Activated naive CD4-positive, alpha-beta T cell treated with anti-CD3 and anti-CD28 coated beads, Interleukin-2, amount 50 U/mL, for 24 hours (primary cell): ENCODE results near the gene KNG1.

ENCODE experiments used
- H3K27ac Mint-ChIP-seq: one replicate; pipeline ENCODE4 v1.8.0; 2021; ENCODE audit warnings: mild to moderate bottlenecking, mixed read lengths
- H3K27me3 Mint-ChIP-seq: one replicate; pipeline ENCODE4 v1.8.0; 2021; ENCODE audit warnings: mixed read lengths
- H3K36me3 Mint-ChIP-seq: one replicate; pipeline ENCODE4 v1.8.0; 2021; ENCODE audit warnings: mixed read lengths
- H3K4me1 Mint-ChIP-seq: one replicate; pipeline ENCODE4 v1.8.0; 2021; ENCODE audit warnings: mixed read lengths
- H3K4me3 Mint-ChIP-seq: one replicate; pipeline ENCODE4 v1.8.0; 2021; ENCODE audit warnings: mild to moderate bottlenecking, mixed read lengths
- H3K9me3 Mint-ChIP-seq: one replicate; pipeline ENCODE4 v1.8.0; 2021; ENCODE audit warnings: mixed read lengths

The KNG1 gene

DNA sequence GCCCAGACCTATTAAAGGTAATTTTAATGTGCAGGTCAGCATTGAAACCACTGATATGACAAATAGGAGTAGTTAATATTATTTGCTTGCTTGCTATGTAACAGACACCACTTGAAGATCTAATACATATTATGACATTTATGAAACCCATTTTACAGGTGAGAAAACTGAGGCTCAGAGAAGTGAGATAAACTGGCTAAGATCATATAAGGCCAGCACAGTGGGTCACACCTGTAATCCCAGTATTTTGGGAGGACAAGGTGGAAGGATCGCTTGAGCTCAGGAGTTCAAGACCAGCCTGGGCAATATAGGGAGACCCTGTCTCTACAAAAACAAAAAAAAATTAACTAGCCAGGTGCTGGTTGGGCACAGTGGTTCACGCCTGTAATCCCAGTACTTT, 33.2 kb downstream of the KNG1 start:
- Mint-ChIP-seq H3K27me3 (no peaks in the 10 kb centered on the region), H3K27ac (no peak overlapping the region), H3K9me3 (no peaks in the 10 kb centered on the region), H3K36me3 (no peaks in the 10 kb centered on the region), H3K4me3 (no peak overlapping the region), H3K4me1 (peaks cover 12% of the 10 kb centered on the region)

DNA sequence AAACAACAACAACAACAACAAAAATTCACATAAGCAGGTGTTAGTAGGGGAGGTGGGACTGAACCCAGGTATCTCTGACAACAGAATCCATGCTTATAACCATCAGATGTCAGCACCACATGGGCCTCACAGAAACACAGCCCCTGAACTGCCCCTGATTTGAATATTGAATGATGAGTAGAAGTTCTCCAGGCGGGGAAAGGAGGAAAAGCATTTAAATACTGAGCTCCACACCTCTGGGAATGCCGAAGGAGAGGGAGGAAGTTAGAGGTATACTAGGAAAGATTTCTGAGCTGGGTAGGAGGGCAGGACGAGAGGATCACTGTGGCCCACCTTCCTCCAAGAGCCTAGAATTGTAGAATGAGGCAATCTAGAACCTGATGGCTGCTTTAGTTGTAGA, 34.3 kb downstream of the KNG1 start:
- Mint-ChIP-seq H3K4me3 (no peak overlapping the region), H3K27me3 (no peaks in the 10 kb centered on the region), H3K9me3 (no peaks in the 10 kb centered on the region), H3K36me3 (no peaks in the 10 kb centered on the region), H3K27ac (no peak overlapping the region), H3K4me1 (peaks cover 8% of the 10 kb centered on the region)

GRCh38 chr3:186754006-186754405, 36.8 kb downstream of the KNG1 start:
- Mint-ChIP-seq H3K27me3 (no peaks in the 10 kb centered on the region), H3K9me3 (no peaks in the 10 kb centered on the region), H3K4me1 (peaks cover 8% of the 10 kb centered on the region), H3K4me3 (no peak overlapping the region), H3K36me3 (no peaks in the 10 kb centered on the region), H3K27ac (no peak overlapping the region)

GRCh38 chr3:186754871-186755270, 37.7 kb downstream of the KNG1 start:
- Mint-ChIP-seq H3K9me3 (no peaks in the 10 kb centered on the region), H3K27ac (no peak overlapping the region), H3K4me3 (peak overlapping the region; percentile 11), H3K4me1 (peaks cover 8% of the 10 kb centered on the region), H3K36me3 (no peaks in the 10 kb centered on the region), H3K27me3 (no peaks in the 10 kb centered on the region)

- H3K4me3 Mint-ChIP-seq, result no peak overlapping the region
- H3K9me3 Mint-ChIP-seq, result no peaks in the 10 kb centered on the region
- no peaks in the 10 kb centered on the region for H3K27me3 Mint-ChIP-seq
- H3K4me1 Mint-ChIP-seq, result peaks cover 8% of the 10 kb centered on the region
- no peak overlapping the region for H3K27ac Mint-ChIP-seq
- H3K36me3 Mint-ChIP-seq, result no peaks in the 10 kb centered on the region
Measured at GRCh38 chr3:186757214-186757613, 40.1 kb downstream of the KNG1 start.

GRCh38 chr3:186757686-186758220, 40.6 kb downstream of the KNG1 start:
- Mint-ChIP-seq H3K27me3 (no peaks in the 10 kb centered on the region), H3K4me1 (peaks cover 8% of the 10 kb centered on the region), H3K4me3 (no peak overlapping the region), H3K27ac (no peak overlapping the region), H3K36me3 (no peaks in the 10 kb centered on the region), H3K9me3 (no peaks in the 10 kb centered on the region)

GRCh38 chr3:186759231-186759930, 42.2 kb downstream of the KNG1 start:
- Mint-ChIP-seq H3K4me3 (no peak overlapping the region), H3K27ac (peak overlapping the region; percentile 51), H3K27me3 (no peaks in the 10 kb centered on the region)

GRCh38 chr3:186760141-186760833, 43.1 kb downstream of the KNG1 start:
- Mint-ChIP-seq H3K4me3 (no peak overlapping the region), H3K27me3 (no peaks in the 10 kb centered on the region), H3K4me1 (no peaks in the 10 kb centered on the region), H3K9me3 (no peaks in the 10 kb centered on the region), H3K36me3 (no peaks in the 10 kb centered on the region), H3K27ac (no peak overlapping the region)

More at GRCh38 chr3:186759231-186759930, 42.2 kb downstream of the KNG1 start:
- H3K9me3 Mint-ChIP-seq, result no peaks in the 10 kb centered on the region
- no peaks in the 10 kb centered on the region for H3K36me3 Mint-ChIP-seq
- H3K4me1 Mint-ChIP-seq, result no peaks in the 10 kb centered on the region

DNA sequence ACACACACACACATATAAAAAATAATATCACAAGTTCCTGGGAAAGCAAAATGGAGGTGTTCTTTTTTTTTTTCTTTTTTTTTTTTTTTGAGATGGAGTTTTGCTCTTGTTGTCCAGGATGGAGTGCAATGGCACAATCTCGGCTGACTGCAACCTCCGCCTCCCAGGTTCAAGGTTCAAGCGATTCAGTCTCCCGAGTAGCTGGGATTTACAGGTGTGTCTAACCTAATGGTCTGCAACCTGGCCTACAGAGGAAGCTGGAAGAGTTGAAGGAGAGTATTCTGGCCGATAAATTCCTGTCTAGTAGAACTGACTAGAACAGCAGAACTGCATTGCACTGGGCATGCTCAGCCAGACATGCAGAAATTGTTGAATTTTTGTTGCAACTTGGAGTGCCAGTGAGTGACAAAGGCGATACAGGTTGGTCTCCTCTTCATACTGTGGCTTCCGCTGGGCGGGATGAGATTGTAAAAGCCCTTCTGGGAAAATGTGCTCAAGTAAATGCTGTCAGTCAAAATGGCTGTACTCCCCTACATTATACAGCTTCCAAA, 43.8 kb downstream of the KNG1 start:
- H3K4me3 Mint-ChIP-seq, result no peak overlapping the region
- H3K36me3 Mint-ChIP-seq, result no peaks in the 10 kb centered on the region
- H3K4me1 Mint-ChIP-seq, result no peaks in the 10 kb centered on the region
- no peaks in the 10 kb centered on the region for H3K9me3 Mint-ChIP-seq
- H3K27me3 Mint-ChIP-seq, result no peaks in the 10 kb centered on the region
- H3K27ac Mint-ChIP-seq, result no peak overlapping the region

- Mint-ChIP-seq H3K27ac (peak overlapping the region; percentile 95), H3K4me1 (peaks cover 19% of the 10 kb centered on the region), H3K4me3 (peak overlapping the region; percentile 92), H3K27me3 (no peaks in the 10 kb centered on the region), H3K36me3 (no peaks in the 10 kb centered on the region), H3K9me3 (no peaks in the 10 kb centered on the region)
Measured at GRCh38 chr3:186772281-186772694, 55.1 kb downstream of the KNG1 start.

DNA sequence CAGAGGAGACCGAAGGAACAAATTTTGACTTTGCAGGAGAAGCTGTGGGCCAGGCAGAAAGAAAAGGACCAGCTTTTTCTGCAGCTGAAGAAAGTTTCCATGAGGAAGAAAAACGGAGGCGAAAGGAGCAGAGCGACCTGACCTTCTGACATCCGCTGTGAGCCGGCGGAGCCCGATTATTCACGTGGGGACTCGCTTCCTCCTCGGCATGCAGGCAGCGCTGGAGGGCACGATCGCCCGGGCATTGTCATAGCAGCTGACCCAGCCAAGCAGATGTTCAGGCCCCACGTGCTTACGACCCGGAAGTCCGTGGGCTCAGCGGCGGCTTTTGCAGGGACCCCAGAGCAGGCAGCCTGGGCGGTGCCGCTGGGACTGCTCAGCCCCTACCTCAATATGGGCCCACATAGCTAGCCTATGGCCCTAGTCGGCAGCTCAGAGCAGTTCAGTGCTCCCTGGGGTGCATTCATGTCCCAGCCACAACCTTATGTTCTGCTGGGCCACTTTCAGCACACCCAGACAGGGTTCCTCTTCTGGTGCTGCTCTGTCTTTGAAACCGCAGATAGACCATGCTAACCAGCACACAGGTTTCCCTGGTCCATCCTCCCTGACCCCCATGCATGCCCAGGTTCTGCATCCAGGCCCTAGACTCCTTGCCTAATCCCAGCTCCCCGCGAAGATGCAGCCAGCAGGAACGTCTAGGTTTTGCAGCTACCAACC, 55.7 kb downstream of the KNG1 start:
- Mint-ChIP-seq H3K36me3 (no peaks in the 10 kb centered on the region), H3K4me3 (peak overlapping the region; percentile 92), H3K27me3 (no peaks in the 10 kb centered on the region), H3K4me1 (peaks cover 19% of the 10 kb centered on the region), H3K27ac (peak overlapping the region; percentile 95), H3K9me3 (no peaks in the 10 kb centered on the region)

DNA sequence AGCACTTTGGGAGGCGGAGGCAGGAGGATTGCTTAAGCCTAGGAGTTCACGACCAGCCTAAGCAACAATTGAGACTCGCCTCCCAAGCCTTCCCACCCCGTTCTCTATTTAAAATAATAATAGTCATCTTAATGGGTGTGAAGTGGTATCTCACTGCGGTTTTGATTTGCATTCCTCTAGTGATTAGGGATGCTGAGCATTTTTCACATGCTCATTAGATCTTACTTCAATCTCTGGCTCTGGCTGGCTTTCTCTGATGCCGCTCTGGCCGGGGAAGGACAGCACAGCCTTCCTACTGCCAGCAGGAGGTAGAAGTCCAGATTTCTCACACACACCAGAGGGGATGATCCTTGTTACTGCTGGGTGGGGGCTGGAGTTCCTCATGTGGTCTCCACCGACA, 58.8 kb downstream of the KNG1 start:
- Mint-ChIP-seq H3K36me3 (no peaks in the 10 kb centered on the region), H3K9me3 (no peaks in the 10 kb centered on the region), H3K4me1 (peaks cover 19% of the 10 kb centered on the region), H3K27ac (no peak overlapping the region), H3K27me3 (no peaks in the 10 kb centered on the region), H3K4me3 (no peak overlapping the region)

DNA sequence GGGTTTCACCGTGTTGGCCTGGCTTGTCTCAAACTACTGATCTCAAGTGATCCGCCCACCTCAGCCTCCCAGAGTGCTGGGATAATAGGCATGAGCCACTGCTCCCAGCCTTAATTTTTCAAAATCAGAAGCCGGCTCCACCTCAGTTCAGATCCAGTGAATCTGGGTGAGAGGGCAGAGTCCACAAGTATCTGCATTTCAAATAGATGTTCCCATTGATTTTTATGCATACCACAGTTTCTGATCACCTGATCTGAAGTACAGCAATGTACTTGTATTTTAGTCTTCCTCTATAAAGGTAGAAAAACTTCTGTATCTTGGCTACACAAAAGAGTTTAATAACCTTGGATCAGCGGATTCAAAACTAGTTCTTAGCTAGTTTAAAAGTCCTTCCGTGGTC, 62.0 kb downstream of the KNG1 start:
- Mint-ChIP-seq H3K27ac (no peak overlapping the region), H3K9me3 (no peaks in the 10 kb centered on the region), H3K27me3 (no peaks in the 10 kb centered on the region), H3K4me3 (no peak overlapping the region), H3K36me3 (peaks cover 6% of the 10 kb centered on the region), H3K4me1 (peaks cover 7% of the 10 kb centered on the region)

- peak overlapping the region; percentile 98 for H3K27ac Mint-ChIP-seq
- H3K9me3 Mint-ChIP-seq, result no peaks in the 10 kb centered on the region
- peaks cover 30% of the 10 kb centered on the region for H3K4me1 Mint-ChIP-seq
- no peaks in the 10 kb centered on the region for H3K27me3 Mint-ChIP-seq
- H3K4me3 Mint-ChIP-seq, result peak overlapping the region; percentile 97
- peaks cover 35% of the 10 kb centered on the region for H3K36me3 Mint-ChIP-seq
Measured at GRCh38 chr3:186782542-186783057, 65.4 kb downstream of the KNG1 start.

DNA sequence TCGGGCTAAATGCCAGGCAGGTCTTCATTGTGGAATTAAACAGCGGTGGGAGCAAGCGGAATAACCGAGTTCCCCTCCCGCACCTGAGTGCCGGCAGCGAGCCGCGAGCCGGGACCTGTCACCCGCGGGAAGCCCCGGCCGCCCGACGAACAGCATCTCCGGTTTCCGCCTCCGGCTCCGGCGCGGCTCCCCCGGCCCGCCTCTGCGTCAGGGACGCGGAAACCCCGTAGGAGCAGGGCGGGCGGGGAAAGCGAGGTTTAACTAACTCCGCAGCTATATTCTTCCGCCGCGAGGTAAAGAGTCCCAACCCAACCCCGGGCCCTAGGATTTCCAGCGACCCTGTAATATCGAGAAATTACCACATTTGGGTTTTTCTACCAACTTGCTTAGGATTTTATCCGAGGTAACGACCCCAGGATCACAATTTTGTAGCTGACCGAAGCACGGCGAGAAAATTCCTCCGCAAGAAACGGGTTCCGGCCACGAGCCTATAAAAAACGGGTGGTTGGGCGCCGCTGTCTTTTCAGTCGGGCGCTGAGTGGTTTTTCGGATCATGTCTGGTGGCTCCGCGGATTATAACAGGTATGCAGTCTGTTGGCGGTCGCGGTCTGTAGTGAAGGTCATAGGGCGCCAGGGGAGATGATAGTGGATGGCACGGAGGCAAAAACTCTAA, 66.0 kb downstream of the KNG1 start, which contains the start of gene EIF4A2:
Gene EIF4A2 (plus strand): TSS at position 520 of the 673 bp plus-strand sequence. CDS start 34 bp downstream, at position 554.
- peaks cover 41% of the 10 kb centered on the region for H3K36me3 Mint-ChIP-seq
- H3K27ac Mint-ChIP-seq, result peak within 1 kb of the TSS; percentile 98
- H3K4me3 Mint-ChIP-seq, result peak within 1 kb of the TSS; percentile 97
- peaks cover 36% of the 10 kb centered on the region for H3K4me1 Mint-ChIP-seq
- H3K9me3 Mint-ChIP-seq, result no peaks in the 10 kb centered on the region
- H3K27me3 Mint-ChIP-seq, result no peaks in the 10 kb centered on the region
